Left lung (tissue), 10 donors: ENCODE data around the gene ARHGAP30. TPM values are rescaled to one million over a fixed set of nuclear protein-coding genes. Genes with fewer than 3 reads are reported as not detected.

Experiments
- ATAC-seq: fragments of 200-7000 bp; cut with Tn5 transposase; one replicate; pipeline ENCODE4 v1.9.1; 2020; ENCODE audit warnings: moderate library complexity
- DNase-seq, 4 donors: peaks; one replicate each; pipeline ENCODE4 v3.0.0-alpha.2; 2013 to 2020
- H3K27ac ChIP-seq, 2 donors: fragments of 200-600 bp; sonication (generic) in 1 of 2; one replicate each; pipeline versions ENCODE4 v1.5.0 to v1.8.0; 2020 to 2021
- H3K27me3 ChIP-seq, 2 donors: fragments of 200-600 bp; sonication (generic) in 1 of 2; one replicate each; pipeline versions ENCODE4 v1.5.0 to v1.8.0; 2020 to 2021
- H3K36me3 ChIP-seq, 2 donors: fragments of 200-600 bp; sonication (generic) in 1 of 2; one replicate each; pipeline versions ENCODE4 v1.5.0 to v1.8.0; 2020 to 2021
- H3K4me1 ChIP-seq, 2 donors: fragments of 200-600 bp; one replicate each; pipeline ENCODE4 v1.8.0; 2021
- H3K4me3 ChIP-seq, 2 donors: fragments of 200-600 bp; sonication (generic) in 1 of 2; one replicate each; pipeline versions ENCODE4 v1.5.0 to v1.8.0; 2020 to 2021; ENCODE audit warnings: mild to moderate bottlenecking in 1 of 2
- H3K9me3 ChIP-seq, 2 donors: fragments of 200-600 bp; sonication (generic) in 1 of 2; one replicate each; pipeline versions ENCODE4 v1.5.0 to v1.8.0; 2020 to 2021
- CTCF ChIP-seq, 2 donors: fragments of 200-600 bp; sonication (generic) in 1 of 2; IDR thresholded peaks; one replicate each; pipeline versions ENCODE4 v1.5.0 to v1.8.0; 2021; ENCODE audit warnings: antibody characterized with exemption in 2 of 2
- intact Hi-C, 2 donors: fragments of 100-400 bp; cut with DNase I; formaldehyde crosslinking; loops; one replicate each; pipeline versions ENCODE4 v1.11.2 to v1.14.2; 2022
- polyA plus RNA-seq, 6 donors: library from polyadenylated mRNA; unstranded; fragments of 120-200 nt; gene quantifications; one replicate each; pipeline ENCODE4 v1.2.1, GENCODE V29; 2013; ENCODE audit not compliant: insufficient read length in 6 of 6
- total RNA-seq, 2 donors: library from RNA; stranded (reverse); fragmentation: NEBNext Ultra II Directional; extraction: Animal tissue kit (Norgen Biotek cat#: 25700); gene quantifications; one replicate each; pipeline ENCODE4 v1.2.1, GENCODE V29; 2021
- donor health status: DM: no; HTN: yes; CAD: no.
- donor health status: DM: no; HTN: no; CAD: no.

Gene ARHGAP30
- total and polyA plus RNA-seq, 8 donors: 3.0 to 57.7 (median 4.2) TPM

DNA sequence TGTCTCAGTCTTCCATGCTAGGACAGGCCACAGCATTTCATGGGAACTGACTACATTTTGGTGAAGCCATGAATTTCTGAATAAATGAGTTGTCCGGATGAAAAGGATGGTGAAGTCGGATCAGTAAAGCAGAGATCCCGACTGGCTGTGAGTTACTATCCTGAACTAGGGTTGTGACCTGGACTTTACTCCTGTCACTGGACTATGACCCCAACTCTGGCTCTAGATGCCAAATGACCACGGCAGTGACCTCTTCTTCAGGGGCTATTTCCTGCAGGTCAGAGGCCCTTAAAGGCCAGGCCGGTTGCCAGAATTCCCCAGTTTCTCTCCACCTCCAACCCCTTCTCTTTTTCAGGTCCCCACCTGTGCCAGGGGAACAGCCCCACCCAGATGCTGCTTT, 21.4 kb upstream of the ARHGAP30 start:
- Histone ChIP-seq H3K4me3 (no peak overlapping the region), H3K27me3 (no peaks in the 10 kb centered on the region), H3K27ac (no peak overlapping the region), H3K9me3 (no peaks in the 10 kb centered on the region), H3K36me3 (no peaks in the 10 kb centered on the region), H3K4me1 (peaks cover 0 to 17% of the 10 kb centered on the region in 2 donors)
- TF ChIP-seq CTCF (IDR thresholded peaks at IDR 0.05): no peak
- intact Hi-C loops: no loop called here
- no peak for DNase-seq
- ATAC-seq: no peak

GRCh38 chr1:161090617-161091016, 20.9 kb upstream of the ARHGAP30 start:
- H3K4me3 ChIP-seq: no peak overlapping the region
- H3K27me3 ChIP-seq: no peaks in the 10 kb centered on the region
- ATAC-seq: no peak
- DNase-seq: no peak
- no peak for TF ChIP-seq CTCF (IDR thresholded peaks at IDR 0.05)
- no peaks in the 10 kb centered on the region for H3K9me3 ChIP-seq
- H3K27ac ChIP-seq: no peak overlapping the region
- H3K4me1 ChIP-seq: peaks cover 0 to 14% of the 10 kb centered on the region in 2 donors
- intact Hi-C loops: no loop called here
- H3K36me3 ChIP-seq: no peaks in the 10 kb centered on the region

GRCh38 chr1:161089938-161090337, 20.2 kb upstream of the ARHGAP30 start:
- H3K4me3 ChIP-seq: no peak overlapping the region
- TF ChIP-seq CTCF (IDR thresholded peaks at IDR 0.05): no peak
- peak overlapping the region in 1 of 2 donors; percentile 50 for H3K27ac ChIP-seq
- DNase-seq: no peak
- peak; percentile 1 for ATAC-seq
- intact Hi-C loops: no loop called here
- H3K9me3 ChIP-seq: no peaks in the 10 kb centered on the region
- peaks cover 0 to 14% of the 10 kb centered on the region in 2 donors for H3K4me1 ChIP-seq
- no peaks in the 10 kb centered on the region for H3K36me3 ChIP-seq
- H3K27me3 ChIP-seq: no peaks in the 10 kb centered on the region

- H3K4me3 ChIP-seq: peak within 1 kb of the TSS; percentile 9 to 40
- no peak for TF ChIP-seq CTCF (IDR thresholded peaks at IDR 0.05)
- DNase-seq (peak in 3 of 4 donors; percentile 74 to 85 (median 85)), ATAC-seq (peak; percentile 89)
- H3K9me3 ChIP-seq: no peaks in the 10 kb centered on the region
- intact Hi-C loops: no loop called here
- no peaks in the 10 kb centered on the region for H3K36me3 ChIP-seq
- H3K27me3 ChIP-seq: no peaks in the 10 kb centered on the region
- H3K27ac ChIP-seq: peak within 1 kb of the TSS; percentile 44 to 50
- peaks cover 0 to 18% of the 10 kb centered on the region in 2 donors for H3K4me1 ChIP-seq
Observed at GRCh38 chr1:161089251-161089924, 19.7 kb upstream of the ARHGAP30 start, which contains the start of gene NECTIN4. TSS of gene NECTIN4 (minus strand) at chr1:161089558. CDS start at chr1:161089296, 262 bp downstream.

- TF ChIP-seq CTCF (IDR thresholded peaks at IDR 0.05): no peak
- Histone ChIP-seq H3K4me1 (peaks cover 0 to 25% of the 10 kb centered on the region in 2 donors), H3K27ac (peak overlapping the region; percentile 44 to 50), H3K9me3 (no peaks in the 10 kb centered on the region), H3K27me3 (no peaks in the 10 kb centered on the region), H3K36me3 (no peaks in the 10 kb centered on the region), H3K4me3 (peak overlapping the region; percentile 9 to 40)
- ATAC-seq (peak; percentile 62), DNase-seq (no peak)
- intact Hi-C loops: no loop called here
Observed at GRCh38 chr1:161088587-161089110, 19.0 kb upstream of the ARHGAP30 start.
